ENCODE measurements around the gene TRIM23. TPM values are rescaled to one million over a fixed set of nuclear protein-coding genes. Genes with fewer than 3 reads are reported as not detected.
A peak's percentile ranks its signal among the peaks of the same experiment; 100 is the strongest.

TRIM23 gene
- total RNA-seq, 1 donor from 2014 or later: 18.5 TPM

DNA sequence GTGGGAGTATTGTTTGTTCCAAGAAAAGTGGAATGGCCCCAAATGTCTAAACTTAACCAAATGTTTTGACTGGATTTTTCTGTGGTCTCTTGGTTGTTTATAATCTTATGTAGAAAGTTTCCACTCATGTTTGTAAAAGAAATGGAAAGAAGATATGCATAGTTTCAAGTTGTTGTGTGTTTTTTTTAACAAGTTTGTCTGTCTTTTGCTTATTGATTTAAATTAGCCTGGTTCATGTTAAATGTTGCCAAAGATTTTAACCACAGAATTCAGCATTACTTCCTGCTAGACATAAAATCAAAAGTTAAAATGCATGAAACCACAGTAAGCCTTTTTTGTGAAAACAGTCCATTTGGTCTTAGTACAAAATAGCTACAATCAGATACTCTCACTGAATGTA lies 47.0 kb downstream of the TRIM23 start:
- intact Hi-C loops (cut with DNase I): no loop called here
- no peak for DNase-seq (ENCODE audit: low spot score)

DNA sequence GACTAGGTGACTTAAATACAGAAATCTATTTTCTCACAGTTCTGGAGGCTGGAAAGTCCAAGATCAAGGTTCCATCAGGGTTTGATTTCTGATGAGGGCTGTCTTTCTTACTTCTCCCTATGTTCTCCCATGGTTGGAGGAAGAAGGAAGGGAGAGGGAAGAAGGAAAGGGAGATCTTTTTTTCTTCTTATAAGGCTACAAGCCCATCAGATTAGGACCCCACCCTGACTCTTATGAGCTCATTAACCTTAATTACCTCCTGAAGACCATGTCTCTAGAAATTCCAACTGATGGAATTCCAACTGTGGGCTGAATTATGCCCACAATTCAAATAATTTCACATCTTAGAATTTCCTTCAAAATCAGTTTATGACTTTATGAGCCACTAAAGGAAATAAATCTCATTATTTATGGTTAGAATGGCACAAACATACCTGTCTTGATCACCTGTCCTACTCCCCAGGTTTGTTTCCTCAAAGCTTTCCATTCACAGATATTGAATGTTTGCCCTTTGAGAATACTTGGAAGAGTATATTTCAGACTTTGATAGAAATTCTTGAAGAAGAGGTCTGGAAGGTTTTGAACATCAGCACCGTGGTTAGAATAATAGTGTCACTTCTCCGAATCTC lies 53.4 kb downstream of the TRIM23 start:
- intact Hi-C loops (cut with DNase I): no loop called here
- no peak for DNase-seq (ENCODE audit: low spot score)

DNA sequence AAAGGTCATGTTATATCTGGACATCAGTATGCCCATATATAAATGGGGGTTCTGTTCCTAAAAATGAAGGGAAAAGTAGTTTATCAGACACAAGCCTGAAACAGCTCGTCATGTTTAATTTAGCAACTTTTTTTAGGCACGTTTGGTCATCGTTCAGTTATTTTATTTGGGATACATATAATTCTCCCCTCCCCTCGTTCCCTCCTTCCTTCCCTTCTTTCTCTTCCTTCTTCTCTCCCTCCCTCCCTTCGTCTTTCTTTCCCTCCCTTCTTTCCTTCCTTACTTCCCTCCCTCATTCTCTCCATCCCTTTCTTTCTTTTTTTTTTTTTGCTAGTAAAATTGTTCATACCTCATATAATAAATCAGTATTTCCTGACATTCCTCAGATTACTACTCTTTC lies 57.6 kb downstream of the TRIM23 start:
- intact Hi-C loops (cut with DNase I): no loop called here

DNA sequence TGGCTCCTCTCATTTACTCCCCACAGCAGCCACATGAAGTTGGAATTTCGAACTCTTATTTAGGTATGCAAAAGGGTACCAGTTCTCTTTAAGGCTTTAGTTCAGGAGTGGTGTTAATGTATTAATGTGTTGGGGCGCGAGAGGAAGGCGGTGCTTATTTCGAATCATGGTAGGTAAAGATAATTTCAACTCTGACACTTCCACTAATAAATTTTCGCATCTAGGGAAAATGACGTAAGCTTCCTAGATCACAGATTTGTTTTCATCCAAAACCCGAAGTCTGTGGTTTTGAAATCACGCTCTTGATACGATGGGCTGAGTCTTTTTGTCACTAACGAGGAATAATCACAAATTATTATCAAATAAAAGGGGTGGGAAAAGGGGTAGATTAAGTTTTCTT lies 60.4 kb downstream of the TRIM23 start:
- no peak for DNase-seq (ENCODE audit: low spot score)

More for the DNA sequence above, 57.6 kb downstream of the TRIM23 start:
- DNase-seq (ENCODE audit: low spot score): no peak

GRCh38 chr5:65562731-65563701 lies 61.1 kb downstream of the TRIM23 start, which contains the start of the genes CENPK and PPWD1:
Gene CENPK (minus strand): TSS chr5:65563168. CDS start chr5:65554907, 8,261 bp downstream.
Gene PPWD1 (plus strand): TSS chr5:65563296. CDS start chr5:65563311, 15 bp downstream.
- peak; percentile 97 for DNase-seq (ENCODE audit: low spot score)
- intact Hi-C loops (cut with DNase I): loop anchor here (5.0 kb wide), 2 partner anchors 59 to 461 kb away; partner anchors contain the start of gene TRIM23

More for the DNA sequence above, 60.4 kb downstream of the TRIM23 start:
- intact Hi-C loops (cut with DNase I): loop anchor here (5.0 kb wide), 2 partner anchors 59 to 461 kb away; partner anchors contain the start of gene TRIM23

- intact Hi-C loops (cut with DNase I): no loop called here
- no peak for DNase-seq (ENCODE audit: low spot score)
Measured at GRCh38 chr5:65556718-65557117, 67.4 kb downstream of the TRIM23 start.

DNA sequence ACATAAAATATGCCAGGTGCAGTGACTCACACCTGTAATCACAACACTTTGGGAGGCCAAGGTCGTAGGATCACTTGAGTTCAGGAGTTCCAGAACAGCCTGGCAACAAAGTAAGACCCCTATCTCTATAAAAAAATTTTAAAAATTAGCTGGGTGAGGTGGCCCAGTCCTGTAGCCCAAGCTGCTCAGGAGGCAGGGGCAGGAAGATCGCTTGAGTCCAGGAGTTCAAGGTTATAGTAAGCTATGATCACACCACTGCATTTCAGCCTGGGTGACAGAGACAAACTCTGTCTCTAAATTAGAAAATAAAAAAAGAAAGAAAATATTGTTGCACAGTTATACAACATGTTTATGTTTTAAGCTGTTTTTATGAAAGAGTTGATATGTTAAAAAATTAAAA lies 68.0 kb downstream of the TRIM23 start:
- no peak for DNase-seq (ENCODE audit: low spot score)
- intact Hi-C loops (cut with DNase I): no loop called here

GRCh38 chr5:65555287-65555686 lies 68.8 kb downstream of the TRIM23 start:
- DNase-seq (ENCODE audit: low spot score): no peak
- intact Hi-C loops (cut with DNase I): no loop called here

DNA sequence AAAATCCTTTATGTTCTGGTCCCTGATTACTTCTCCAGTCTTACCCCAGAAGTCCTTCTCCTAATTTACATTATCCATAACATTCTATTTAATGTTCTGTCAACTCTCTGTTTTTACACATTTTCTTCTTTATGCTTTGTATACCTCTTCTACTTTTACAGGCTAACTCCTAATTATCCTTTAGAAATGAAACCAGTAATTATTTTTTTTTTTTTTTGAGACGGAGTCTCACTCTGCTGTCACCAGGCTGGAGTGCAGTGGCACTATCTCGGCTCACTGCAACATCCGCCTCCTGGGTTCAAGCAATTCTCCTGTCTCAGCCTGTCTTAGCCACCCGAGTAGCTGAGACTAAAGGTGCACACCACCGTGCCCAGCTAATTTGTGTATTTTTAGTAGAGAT lies 70.2 kb downstream of the TRIM23 start:
- DNase-seq (ENCODE audit: low spot score): no peak
- intact Hi-C loops (cut with DNase I): no loop called here

DNA sequence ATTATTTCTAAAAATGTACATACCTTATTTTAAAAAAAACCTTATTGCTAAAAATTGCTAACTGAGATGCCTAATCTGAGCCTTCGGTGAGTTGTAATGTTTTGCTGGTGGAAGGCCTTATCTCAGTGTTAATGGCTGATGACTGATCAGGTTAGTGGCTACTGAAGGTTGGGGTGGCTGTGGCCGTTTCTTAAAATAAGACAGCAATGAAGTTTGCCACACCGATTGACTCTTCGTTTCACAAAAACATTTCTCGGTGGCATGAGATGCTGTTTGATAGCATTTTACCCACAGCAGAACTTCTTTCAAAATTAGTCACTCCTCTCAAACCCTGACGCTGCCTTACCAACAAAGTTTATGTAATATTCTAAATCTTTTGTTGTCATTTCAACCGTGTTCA lies 75.9 kb downstream of the TRIM23 start:
- DNase-seq (ENCODE audit: low spot score): no peak
- intact Hi-C loops (cut with DNase I): no loop called here

DNA sequence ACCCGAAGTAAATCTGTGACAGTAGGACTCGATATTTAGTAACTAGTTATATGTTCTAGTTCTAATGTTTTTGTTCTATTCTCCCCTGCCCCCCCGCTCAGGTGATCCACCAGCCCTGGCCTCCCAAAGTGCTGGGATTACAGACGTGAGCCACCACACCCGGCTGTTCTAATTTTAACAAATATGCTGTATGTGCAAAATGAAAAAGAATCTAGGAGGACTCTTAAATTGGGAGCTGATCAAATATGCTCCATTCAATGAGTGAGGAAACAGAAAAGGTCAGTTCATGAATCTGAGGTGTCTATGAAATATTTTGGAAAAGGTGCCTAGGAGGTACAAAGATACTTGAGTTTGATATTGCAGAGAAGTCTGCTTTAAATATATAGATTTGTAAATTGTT lies 78.0 kb downstream of the TRIM23 start:
- intact Hi-C loops (cut with DNase I): no loop called here
- no peak for DNase-seq (ENCODE audit: low spot score)

- intact Hi-C loops (cut with DNase I): no loop called here
- no peak for DNase-seq (ENCODE audit: low spot score)
Measured at GRCh38 chr5:65544473-65544872, 79.7 kb downstream of the TRIM23 start.

GRCh38 chr5:65539827-65540226 lies 84.3 kb downstream of the TRIM23 start:
- DNase-seq (ENCODE audit: low spot score): no peak
- intact Hi-C loops (cut with DNase I): no loop called here

Other genes with a start within 250 kb of the TRIM23 start
- gene ADAMTS6, start 142.4 kb downstream of the TRIM23 start, total RNA-seq: 1.9 TPM
- gene CENPK, start 61.2 kb downstream of the TRIM23 start, total RNA-seq: 0.73 TPM
- gene PPWD1, start 61.0 kb downstream of the TRIM23 start, total RNA-seq: 19.3 TPM
- 1.7 TPM for gene SHLD3, start 694 bp upstream of the TRIM23 start, total RNA-seq
- gene TRAPPC13, start 694 bp upstream of the TRIM23 start, total RNA-seq: 18.9 TPM
- 9.5 TPM for gene SGTB, start 97.8 kb upstream of the TRIM23 start, total RNA-seq
- 17.2 TPM for gene NLN, start 97.9 kb upstream of the TRIM23 start, total RNA-seq